Mesenchymal stem cell (in vitro differentiated cells and primary cell): ENCODE data around the gene PCYT1A.
"Not testable (repeated sequence)": the region's sequence is repeated elsewhere in the genome, so short reads cannot be mapped to it uniquely, and the experiment has no call there.

Experiments
- DNase-seq: peaks from one replicate; pipeline ENCODE4 v3.0.0-alpha.2; 2013
- H2AFZ ChIP-seq: one replicate; pipeline ENCODE4 v1.6.1; 2013; ENCODE audit warnings: low read depth, mild to moderate bottlenecking, control low read depth, inconsistent platforms, low read length, moderate library complexity
- H2AK5ac ChIP-seq: 2 replicates; pipeline ENCODE4 v1.6.1; 2013; ENCODE audit warnings: low read length, moderate library complexity, mild to moderate bottlenecking, inconsistent platforms; ENCODE audit not compliant: severe bottlenecking
- H2BK120ac ChIP-seq: one replicate; pipeline ENCODE4 v1.6.1; 2013; ENCODE audit warnings: low read depth, mild to moderate bottlenecking, inconsistent platforms, low read length, moderate library complexity
- H2BK12ac ChIP-seq, 2 experiments: one replicate each; pipeline ENCODE4 v1.6.1; 2013; ENCODE audit warnings: inconsistent platforms in 2 of 2, low read length in 2 of 2, mild to moderate bottlenecking in 2 of 2, moderate library complexity in 2 of 2, control low read depth in 1 of 2
- H2BK15ac ChIP-seq: one replicate; pipeline ENCODE4 v1.6.1; 2013; ENCODE audit warnings: mild to moderate bottlenecking, low read depth, inconsistent platforms; ENCODE audit not compliant: poor library complexity, severe bottlenecking
- H2BK5ac ChIP-seq: 2 replicates; pipeline ENCODE4 v1.6.1; 2013; ENCODE audit warnings: low read depth, mild to moderate bottlenecking, low read length, control low read depth, inconsistent platforms; ENCODE audit not compliant: poor library complexity, severe bottlenecking
- H3K14ac ChIP-seq, 2 experiments: one replicate each; pipeline ENCODE4 v1.6.1; 2013; ENCODE audit warnings: inconsistent platforms in 2 of 2, low read length in 2 of 2, control low read depth in 1 of 2, mild to moderate bottlenecking in 1 of 2, moderate library complexity in 1 of 2
- H3K18ac ChIP-seq, 2 experiments: one replicate each; pipeline ENCODE4 v1.6.1; 2013; ENCODE audit warnings: inconsistent platforms in 2 of 2, low read length in 2 of 2, control low read depth in 1 of 2, low read depth in 1 of 2, mild to moderate bottlenecking in 1 of 2
- H3K23ac ChIP-seq, 2 experiments: one replicate each; pipeline ENCODE4 v1.6.1; 2013; ENCODE audit warnings: inconsistent platforms in 2 of 2, low read length in 2 of 2, mild to moderate bottlenecking in 2 of 2, moderate library complexity in 2 of 2, control low read depth in 1 of 2
- H3K27ac ChIP-seq: 2 replicates; pipeline ENCODE4 v1.5.1; 2013; ENCODE audit warnings: mild to moderate bottlenecking, moderate library complexity, low read length, control low read depth, inconsistent platforms; ENCODE audit not compliant: poor library complexity, severe bottlenecking
- H3K27me3 ChIP-seq, 2 experiments: 2 replicates each; pipeline versions ENCODE4 v1.6.1 to v1.7.0; 2013; ENCODE audit warnings: low read length in 2 of 2, mild to moderate bottlenecking in 2 of 2, moderate library complexity in 2 of 2, control low read depth in 1 of 2, inconsistent platforms in 1 of 2; ENCODE audit not compliant: control insufficient read depth in 1 of 2, insufficient read depth in 1 of 2
- H3K36me3 ChIP-seq, 2 experiments: 2 replicates each; pipeline versions ENCODE4 v1.6.1 to v1.7.0; 2013; ENCODE audit warnings: low read length in 2 of 2, control low read depth in 1 of 2, inconsistent platforms in 1 of 2, low read depth in 1 of 2, mild to moderate bottlenecking in 1 of 2; ENCODE audit not compliant: insufficient read depth in 2 of 2, control insufficient read depth in 1 of 2
- H3K4ac ChIP-seq, 2 experiments: one replicate each; pipeline ENCODE4 v1.6.1; 2013; ENCODE audit warnings: inconsistent platforms in 2 of 2, low read length in 2 of 2, mild to moderate bottlenecking in 2 of 2, moderate library complexity in 2 of 2, control low read depth in 1 of 2, low read depth in 1 of 2
- H3K4me1 ChIP-seq: 2 replicates; pipeline ENCODE4 v1.6.1; 2013; ENCODE audit warnings: low read depth, low read length, control low read depth; ENCODE audit not compliant: control insufficient read depth, insufficient read depth
- H3K4me2 ChIP-seq: 2 replicates; pipeline ENCODE4 v1.6.1; 2013; ENCODE audit warnings: low read length, mild to moderate bottlenecking, inconsistent platforms; ENCODE audit not compliant: poor library complexity, severe bottlenecking
- H3K4me3 ChIP-seq, 2 experiments: 2 replicates each; pipeline versions ENCODE4 v1.5.1 to v1.7.0; 2013; ENCODE audit warnings: low read length in 2 of 2, mild to moderate bottlenecking in 2 of 2, control low read depth in 1 of 2, low read depth in 1 of 2; ENCODE audit not compliant: insufficient read depth in 1 of 2
- H3K79me1 ChIP-seq: replicated peaks from 2 replicates; pipeline ENCODE4 v1.6.1; 2013; ENCODE audit warnings: mild to moderate bottlenecking, control low read depth, low read length, inconsistent platforms; ENCODE audit not compliant: poor library complexity, severe bottlenecking
- H3K9ac ChIP-seq: 2 replicates; pipeline ENCODE4 v1.7.0; 2013; ENCODE audit warnings: mild to moderate bottlenecking, low read length, moderate library complexity
- H3K9me3 ChIP-seq: 2 replicates; pipeline ENCODE4 v1.7.0; 2013; ENCODE audit warnings: mild to moderate bottlenecking, low read length; ENCODE audit not compliant: control insufficient read depth
- H4K8ac ChIP-seq: one replicate; pipeline ENCODE4 v1.6.1; 2013; ENCODE audit warnings: inconsistent platforms, mild to moderate bottlenecking, low read length, moderate library complexity
- H4K91ac ChIP-seq: one replicate; pipeline ENCODE4 v1.6.1; 2013; ENCODE audit warnings: mild to moderate bottlenecking, low read length, inconsistent platforms
- WGBS: methylation state at CpG from one replicate; pipeline ENCODE4 v1.1.7; 2013; ENCODE audit warnings: mixed read lengths; 5-methylcytosine and 5-hydroxymethylcytosine counted together

PCYT1A gene

DNA sequence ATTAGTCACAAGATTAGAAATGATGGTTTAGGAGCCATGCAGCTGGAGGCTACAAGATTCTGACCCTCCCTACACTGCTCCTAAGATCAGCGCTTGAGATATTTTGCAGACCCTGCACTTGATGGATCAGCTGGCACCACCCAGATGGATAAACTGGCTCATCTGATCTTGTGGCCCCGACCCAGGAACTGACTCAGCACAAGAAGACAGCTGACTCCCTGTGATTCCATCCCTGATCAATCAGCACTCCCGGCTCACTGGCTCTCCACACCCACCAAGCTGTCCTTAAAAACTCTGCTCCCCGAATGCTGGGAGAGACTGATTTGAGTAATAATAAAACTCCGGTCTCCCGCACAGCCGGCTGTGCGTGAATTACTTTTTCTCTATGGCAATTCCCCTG is 15.4 kb upstream of the PCYT1A start:
- H3K27ac ChIP-seq, H2AK5ac ChIP-seq, H3K4ac ChIP-seq, H2BK120ac ChIP-seq, H3K9ac ChIP-seq, H3K18ac ChIP-seq, H3K79me1 ChIP-seq, H2BK5ac ChIP-seq, H2AFZ ChIP-seq, H3K14ac ChIP-seq, DNase-seq, H3K23ac ChIP-seq, H3K4me1 ChIP-seq, H3K4me2 ChIP-seq, H2BK12ac ChIP-seq, H3K27me3 ChIP-seq, H3K9me3 ChIP-seq, H2BK15ac ChIP-seq, H4K8ac ChIP-seq, H4K91ac ChIP-seq, H3K4me3 ChIP-seq: not testable (repeated sequence)
- peaks cover 13 to 26% of the 10 kb centered on the region in 2 experiments for H3K36me3 ChIP-seq
- WGBS: 98% methylated on average over 5 of the region's 8 CpGs

- H2BK12ac ChIP-seq, DNase-seq, H3K14ac ChIP-seq, H2AFZ ChIP-seq, H4K91ac ChIP-seq, H3K18ac ChIP-seq, H2BK120ac ChIP-seq, H3K27ac ChIP-seq, H4K8ac ChIP-seq, H3K9me3 ChIP-seq, H3K4me1 ChIP-seq, H2BK15ac ChIP-seq, H3K9ac ChIP-seq, H3K23ac ChIP-seq, H2AK5ac ChIP-seq, H3K4ac ChIP-seq, H3K79me1 ChIP-seq, H3K27me3 ChIP-seq, H3K4me3 ChIP-seq, H3K4me2 ChIP-seq, H2BK5ac ChIP-seq: not testable (repeated sequence)
- WGBS: 98% methylated on average over 2 of the region's 10 CpGs
- H3K36me3 ChIP-seq: peaks cover 15 to 30% of the 10 kb centered on the region in 2 experiments
Measured at GRCh38 chr3:196302551-196302950, 15.0 kb upstream of the PCYT1A start.

DNA sequence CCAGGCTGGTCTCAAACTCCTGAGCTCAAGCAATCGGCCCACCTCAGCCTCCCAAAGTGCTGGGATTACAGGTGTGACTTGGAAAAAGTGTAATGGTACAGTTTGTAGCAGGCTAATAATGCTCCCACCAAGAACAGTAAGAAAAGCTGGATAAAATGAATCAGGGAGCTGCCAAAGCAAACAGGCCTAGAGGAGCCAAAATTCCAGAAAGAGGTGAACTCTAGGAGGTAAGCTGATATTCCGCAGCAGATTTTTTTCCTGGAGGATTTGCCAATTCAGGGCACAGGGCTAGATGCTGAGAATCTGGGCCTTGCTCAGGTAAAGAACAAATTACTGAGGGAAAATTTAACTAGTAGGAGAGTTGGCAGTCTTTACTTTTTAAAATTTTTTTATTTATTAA is 11.0 kb upstream of the PCYT1A start:
- no peak overlapping the region for H3K4ac ChIP-seq
- H4K8ac ChIP-seq: no peak overlapping the region
- H2BK5ac ChIP-seq: no peak overlapping the region
- H3K36me3 ChIP-seq: peaks cover 12 to 27% of the 10 kb centered on the region in 2 experiments
- H3K4me1 ChIP-seq: no peaks in the 10 kb centered on the region
- H3K4me2 ChIP-seq: no peak overlapping the region
- H3K9ac ChIP-seq: no peak overlapping the region
- no peak for DNase-seq
- no peak overlapping the region for H3K18ac ChIP-seq
- no peak overlapping the region for H3K23ac ChIP-seq
- no peak overlapping the region for H2BK15ac ChIP-seq
- H3K79me1 ChIP-seq: no peaks in the 10 kb centered on the region
- no peak overlapping the region for H3K27ac ChIP-seq
- H3K4me3 ChIP-seq: no peak overlapping the region
- no peak overlapping the region for H2BK12ac ChIP-seq
- no peak overlapping the region for H4K91ac ChIP-seq
- H2AK5ac ChIP-seq: no peak overlapping the region
- H2AFZ ChIP-seq: no peak overlapping the region
- 100% methylated on average over 2 of the region's 2 CpGs for WGBS
- H3K27me3 ChIP-seq: no peaks in the 10 kb centered on the region
- no peak overlapping the region for H3K14ac ChIP-seq
- no peak overlapping the region for H2BK120ac ChIP-seq
- H3K9me3 ChIP-seq: no peaks in the 10 kb centered on the region

DNA sequence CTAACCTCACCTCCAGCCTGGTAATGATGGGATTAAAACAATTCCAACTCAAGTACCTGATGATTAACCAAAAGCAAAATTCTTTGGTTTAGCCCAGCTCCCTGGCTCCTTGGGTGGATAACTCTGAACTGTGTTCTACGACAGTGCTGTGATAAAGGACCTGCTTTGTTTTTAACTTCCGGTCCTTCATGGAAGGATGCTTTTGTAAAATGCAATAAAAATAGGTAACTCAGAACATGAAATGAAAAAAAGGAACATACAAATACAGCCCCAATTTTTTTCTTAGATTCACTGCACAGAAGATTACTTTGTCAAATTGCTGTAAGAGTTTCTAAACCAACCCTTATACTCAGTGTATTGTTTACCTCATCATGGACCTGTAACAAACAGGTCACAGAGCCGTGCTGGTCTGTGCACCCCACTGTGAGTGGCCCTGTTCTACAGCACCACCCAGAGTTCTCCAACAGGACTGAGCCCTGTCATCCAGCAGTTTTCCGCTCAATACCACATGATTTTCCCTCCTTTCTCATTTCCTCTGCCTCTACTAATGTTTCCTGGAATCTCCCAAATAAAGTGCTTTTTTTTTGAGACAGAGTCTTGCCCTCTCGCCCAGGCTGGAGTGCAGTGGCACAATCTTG is 4.9 kb upstream of the PCYT1A start:
- DNase-seq: no peak
- H2BK120ac ChIP-seq: no peak overlapping the region
- no peak overlapping the region for H3K14ac ChIP-seq
- no peak overlapping the region for H3K27ac ChIP-seq
- H3K18ac ChIP-seq: no peak overlapping the region
- H3K9ac ChIP-seq: no peak overlapping the region
- H3K4me1 ChIP-seq: peaks cover 3% of the 10 kb centered on the region
- H3K9me3 ChIP-seq: no peaks in the 10 kb centered on the region
- H2AK5ac ChIP-seq: no peak overlapping the region
- 83% methylated on average over 4 of the region's 5 CpGs for WGBS
- H2BK12ac ChIP-seq: no peak overlapping the region
- H3K79me1 ChIP-seq: peaks cover 4% of the 10 kb centered on the region
- no peaks in the 10 kb centered on the region for H3K27me3 ChIP-seq
- no peak overlapping the region for H3K23ac ChIP-seq
- H4K8ac ChIP-seq: no peak overlapping the region
- H3K36me3 ChIP-seq: peaks cover 2 to 3% of the 10 kb centered on the region in 2 experiments
- no peak overlapping the region for H2BK15ac ChIP-seq
- no peak overlapping the region for H3K4ac ChIP-seq
- no peak overlapping the region for H4K91ac ChIP-seq
- H2AFZ ChIP-seq: no peak overlapping the region
- no peak overlapping the region for H2BK5ac ChIP-seq
- H3K4me3 ChIP-seq: no peak overlapping the region
- no peak overlapping the region for H3K4me2 ChIP-seq
